ENCODE results near the gene SEC31A. TPM values are rescaled to one million over a fixed set of nuclear protein-coding genes. Genes with fewer than 3 reads are reported as not detected.
A peak's percentile ranks its signal among the peaks of the same experiment; 100 is the strongest.

The SEC31A gene
- total and polyA plus RNA-seq, 9 donors: 142 to 388 (median 287) TPM

DNA sequence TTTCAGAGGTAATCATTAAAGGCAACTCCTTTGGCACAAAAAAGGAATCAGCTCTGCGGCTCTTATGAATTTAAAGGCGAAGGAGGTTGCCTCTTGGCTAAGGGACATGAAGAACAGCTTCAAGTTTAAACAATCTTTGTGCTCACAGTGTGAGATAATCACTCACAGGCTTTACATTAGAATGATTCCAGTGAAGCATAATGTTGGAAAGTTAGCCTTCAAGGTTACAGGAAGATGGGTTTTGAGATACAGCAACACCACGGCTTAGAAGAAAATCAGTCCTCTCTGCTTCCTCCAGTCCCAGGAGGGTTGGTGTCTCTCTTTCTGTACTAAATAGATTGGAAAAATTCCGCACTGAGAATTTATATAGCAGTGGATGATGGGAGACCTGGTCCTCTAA lies 80.8 kb downstream of the SEC31A start:
- Histone ChIP-seq H3K27me3 (no peaks in the 10 kb centered on the region), H3K9me3 (no peaks in the 10 kb centered on the region), H3K4me1 (ENCODE audit: insufficient read depth) (peaks cover 10% of the 10 kb centered on the region), H3K36me3 (no peaks in the 10 kb centered on the region), H3K27ac (peak overlapping the region in 1 of 2 donors; percentile 28), H3K4me3 (no peak overlapping the region)
- no peak for DNase-seq
- WGBS, 3 donors: 17 to 31% (median 26%) methylated on average over 4 of the region's 4 CpGs
- TF ChIP-seq, protein P1, sequence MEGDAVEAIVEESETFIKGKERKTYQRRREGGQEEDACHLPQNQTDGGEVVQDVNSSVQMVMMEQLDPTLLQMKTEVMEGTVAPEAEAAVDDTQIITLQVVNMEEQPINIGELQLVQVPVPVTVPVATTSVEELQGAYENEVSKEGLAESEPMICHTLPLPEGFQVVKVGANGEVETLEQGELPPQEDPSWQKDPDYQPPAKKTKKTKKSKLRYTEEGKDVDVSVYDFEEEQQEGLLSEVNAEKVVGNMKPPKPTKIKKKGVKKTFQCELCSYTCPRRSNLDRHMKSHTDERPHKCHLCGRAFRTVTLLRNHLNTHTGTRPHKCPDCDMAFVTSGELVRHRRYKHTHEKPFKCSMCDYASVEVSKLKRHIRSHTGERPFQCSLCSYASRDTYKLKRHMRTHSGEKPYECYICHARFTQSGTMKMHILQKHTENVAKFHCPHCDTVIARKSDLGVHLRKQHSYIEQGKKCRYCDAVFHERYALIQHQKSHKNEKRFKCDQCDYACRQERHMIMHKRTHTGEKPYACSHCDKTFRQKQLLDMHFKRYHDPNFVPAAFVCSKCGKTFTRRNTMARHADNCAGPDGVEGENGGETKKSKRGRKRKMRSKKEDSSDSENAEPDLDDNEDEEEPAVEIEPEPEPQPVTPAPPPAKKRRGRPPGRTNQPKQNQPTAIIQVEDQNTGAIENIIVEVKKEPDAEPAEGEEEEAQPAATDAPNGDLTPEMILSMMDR (IDR thresholded peaks at IDR 0.05): no peak
- TF ChIP-seq EP300 (IDR thresholded peaks at IDR 0.05) (no peak), POLR2A (IDR thresholded peaks at IDR 0.05) (no peak)
- intact Hi-C loops (cut with DNase I): no loop called here

DNA sequence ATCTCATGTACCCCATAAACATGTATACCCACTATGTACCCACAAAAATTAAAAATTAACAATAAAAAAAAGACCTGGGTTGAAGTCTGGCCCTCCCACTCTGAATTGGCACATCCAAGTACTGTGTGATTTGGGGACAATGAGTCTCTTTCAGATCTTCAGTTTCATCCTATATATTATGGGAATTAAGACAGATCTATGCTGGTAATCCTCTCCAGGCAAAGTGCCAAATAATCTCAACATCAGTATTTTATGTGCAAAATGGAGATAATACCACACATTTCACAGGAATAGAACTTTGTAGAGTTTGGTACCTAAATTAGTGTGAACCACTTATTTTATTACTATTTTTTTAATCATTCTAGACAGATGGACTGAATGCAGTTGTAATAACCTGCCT lies 81.3 kb downstream of the SEC31A start:
- DNase-seq: no peak
- Histone ChIP-seq H3K4me1 (ENCODE audit: insufficient read depth) (peaks cover 9% of the 10 kb centered on the region), H3K9me3 (no peaks in the 10 kb centered on the region), H3K36me3 (no peaks in the 10 kb centered on the region), H3K4me3 (no peak overlapping the region), H3K27ac (peak overlapping the region in 1 of 2 donors; percentile 28), H3K27me3 (no peaks in the 10 kb centered on the region)
- intact Hi-C loops (cut with DNase I): no loop called here
- TF ChIP-seq EP300 (IDR thresholded peaks at IDR 0.05): no peak
- TF ChIP-seq, protein P1 (IDR thresholded peaks at IDR 0.05): no peak
- no peak for TF ChIP-seq POLR2A (IDR thresholded peaks at IDR 0.05)

DNA sequence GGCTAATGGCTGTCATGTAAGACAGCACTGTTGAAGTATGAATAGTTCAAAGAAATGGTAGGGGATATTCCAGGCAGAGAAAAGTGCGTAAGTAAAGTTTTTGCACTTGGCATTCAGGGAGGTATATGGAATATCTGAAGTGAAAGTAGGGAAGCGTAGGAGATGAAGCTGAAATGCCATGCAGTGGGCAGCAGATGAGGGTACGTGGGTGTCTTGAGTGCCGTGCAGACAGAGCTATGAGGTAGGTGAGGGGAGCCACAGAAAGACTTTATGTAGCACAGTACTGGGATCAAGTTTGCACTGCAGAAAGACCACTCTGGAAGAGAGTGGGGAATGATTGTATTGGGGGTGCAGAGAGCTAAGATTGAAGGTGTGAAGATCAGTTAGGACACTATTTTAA lies 87.2 kb downstream of the SEC31A start:
- DNase-seq: no peak
- H3K4me3 ChIP-seq: no peak overlapping the region
- H3K9me3 ChIP-seq: no peaks in the 10 kb centered on the region
- no peaks in the 10 kb centered on the region for H3K27me3 ChIP-seq
- no peak for TF ChIP-seq POLR2A (IDR thresholded peaks at IDR 0.05)
- TF ChIP-seq, protein P1 (IDR thresholded peaks at IDR 0.05): no peak
- no peak for TF ChIP-seq EP300 (IDR thresholded peaks at IDR 0.05)
- no peak overlapping the region for H3K27ac ChIP-seq
- H3K4me1 ChIP-seq (ENCODE audit: insufficient read depth): peaks cover 3% of the 10 kb centered on the region
- WGBS, 3 donors: 93 to 96% (median 94%) methylated on average over 4 of the region's 4 CpGs
- H3K36me3 ChIP-seq: no peaks in the 10 kb centered on the region
- intact Hi-C loops (cut with DNase I): no loop called here

DNA sequence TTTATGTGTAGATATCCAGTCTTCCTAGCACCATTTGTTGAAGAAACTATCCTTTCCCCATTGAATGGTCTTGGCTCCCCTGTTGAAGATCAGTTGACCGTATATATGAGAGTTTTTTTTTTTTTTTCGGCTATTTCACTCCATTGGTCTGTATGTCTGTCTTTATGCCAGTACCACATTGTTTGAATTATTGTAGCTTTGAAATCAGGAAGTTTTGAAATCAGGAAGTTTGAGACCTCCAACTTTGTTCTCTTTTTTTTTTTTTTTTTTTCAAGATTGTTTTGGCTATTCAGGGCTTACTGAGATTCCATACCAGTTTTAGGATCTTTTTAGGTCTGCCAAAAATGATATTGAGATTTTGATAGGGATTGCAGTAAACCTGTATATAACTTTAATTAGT lies 88.0 kb downstream of the SEC31A start:
- Histone ChIP-seq H3K9me3 (no peaks in the 10 kb centered on the region), H3K4me3 (no peak overlapping the region), H3K4me1 (ENCODE audit: insufficient read depth) (peaks cover 3% of the 10 kb centered on the region), H3K36me3 (no peaks in the 10 kb centered on the region), H3K27me3 (no peaks in the 10 kb centered on the region), H3K27ac (no peak overlapping the region)
- 81 to 94% (median 93%) methylated on average over 2 of the region's 2 CpGs for WGBS, 3 donors
- no peak for TF ChIP-seq POLR2A (IDR thresholded peaks at IDR 0.05)
- TF ChIP-seq, protein P1 (IDR thresholded peaks at IDR 0.05): no peak
- no peak for TF ChIP-seq EP300 (IDR thresholded peaks at IDR 0.05)
- DNase-seq: no peak
- intact Hi-C loops (cut with DNase I): no loop called here
